HG03066 (cell line): ENCODE results near the gene NKAPL.
A peak's percentile ranks its signal among the peaks of the same experiment; 100 is the strongest.
"Not testable (repeated sequence)": the region's sequence is repeated elsewhere in the genome, so short reads cannot be mapped to it uniquely, and the experiment has no call there.

Source experiments
- ATAC-seq: cut with Tn5 transposase; IDR thresholded peaks from one replicate; pipeline ENCODE4 v1.9.1; 2021; ENCODE audit warnings: low read depth; ENCODE audit not compliant: unreplicated experiment

NKAPL gene

DNA sequence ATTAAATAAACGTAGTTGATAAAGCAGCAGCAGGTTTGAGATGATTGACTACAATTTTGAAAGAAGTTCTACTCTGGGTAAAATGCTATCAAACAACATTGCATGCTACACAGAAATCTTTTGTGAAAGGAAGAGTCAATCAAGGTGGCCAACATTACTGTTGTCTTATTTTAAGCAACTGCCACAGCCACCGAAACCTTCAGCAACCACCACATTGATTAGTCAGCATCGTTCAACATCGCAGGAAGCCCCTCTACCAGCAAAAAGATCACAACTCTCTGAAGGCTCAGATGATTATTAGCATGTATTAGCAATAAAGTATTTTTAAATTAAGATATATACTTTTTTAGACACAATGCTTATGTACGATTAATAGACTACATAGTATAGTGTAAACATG, 36.2 kb downstream of the NKAPL start:
- ATAC-seq: no peak

DNA sequence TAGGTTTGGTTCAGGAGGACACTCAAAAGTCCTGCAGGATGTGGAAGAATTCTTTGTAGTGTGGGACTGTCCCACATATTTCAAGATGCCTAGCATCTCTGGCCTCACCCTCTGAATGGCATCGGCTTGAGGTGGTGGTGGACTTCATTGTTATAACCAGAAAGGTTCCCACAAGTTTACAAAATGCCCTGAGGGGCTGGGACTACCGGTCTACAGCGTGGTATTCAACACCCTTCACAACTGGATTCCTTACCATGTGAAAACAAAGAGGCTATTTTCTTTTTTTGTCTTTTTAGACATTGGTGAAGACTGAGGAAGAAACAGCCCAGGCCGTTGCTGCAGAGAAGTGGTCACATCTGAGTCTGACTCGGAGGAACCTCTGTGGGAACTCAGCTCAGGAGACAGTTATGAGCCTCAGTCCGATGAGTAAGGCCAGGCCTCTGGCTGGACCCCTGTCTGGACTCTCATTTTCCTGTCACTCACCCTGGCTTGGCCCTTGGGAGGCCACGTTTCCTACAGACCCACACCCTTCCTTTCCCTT, 37.5 kb downstream of the NKAPL start:
- ATAC-seq: no peak

DNA sequence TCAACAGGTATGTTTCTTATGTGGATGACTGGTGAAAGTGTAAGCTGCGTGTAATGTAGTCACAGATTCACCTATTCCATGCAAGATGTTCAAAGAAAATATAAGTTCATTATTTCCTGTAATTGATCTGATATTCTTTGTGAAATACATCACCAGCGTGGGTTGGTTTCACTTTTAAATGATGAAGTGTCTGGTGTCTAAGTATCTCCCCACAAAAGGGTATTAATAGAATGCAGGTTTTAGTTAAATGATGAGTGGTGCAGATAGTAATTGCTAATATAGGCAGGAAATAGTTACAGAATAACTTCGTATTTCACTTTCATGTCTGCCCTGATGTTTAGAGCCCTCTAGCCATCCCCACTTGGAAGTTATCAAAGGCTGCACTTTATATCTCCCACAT, 44.5 kb downstream of the NKAPL start:
- ATAC-seq: peak; percentile 87

DNA sequence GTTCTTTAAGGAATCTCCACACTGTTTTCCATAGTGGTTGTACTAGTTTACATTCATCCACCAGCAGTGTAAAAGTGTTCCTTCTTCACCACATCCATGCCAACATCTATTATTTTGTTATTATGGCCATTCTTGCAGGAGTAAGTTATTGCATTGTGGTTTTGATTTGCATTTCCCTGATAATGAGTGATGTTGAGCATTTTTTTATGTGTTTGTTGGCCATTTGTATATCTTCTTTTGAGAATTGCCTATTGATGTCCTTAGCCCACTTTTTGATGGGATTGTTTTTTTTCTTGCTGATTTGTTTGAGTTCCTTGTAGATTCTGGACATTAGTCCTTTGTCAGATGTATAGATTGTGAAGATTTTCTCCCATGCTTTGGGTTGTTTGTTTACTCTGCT, 47.3 kb downstream of the NKAPL start:
- ATAC-seq: not testable (repeated sequence)
